ENCODE results near the gene PDGFRB. TPM values are rescaled to one million over a fixed set of nuclear protein-coding genes. Genes with fewer than 3 reads are reported as not detected.

Gene PDGFRB
- total RNA-seq, 1 experiment from 2014 or later, result 0.66 TPM

- no peaks in the 10 kb centered on the region for H3K9me3 ChIP-seq (ENCODE audit: low read length)
- DNase-seq, result no peak
- peaks cover 16% of the 10 kb centered on the region for H3K4me1 ChIP-seq (ENCODE audit: insufficient read depth, low read length)
- no peak overlapping the region for H3K9ac ChIP-seq (ENCODE audit: low read length)
- no peak for TF ChIP-seq EZH2phosphoT487 (IDR thresholded peaks at IDR 0.05; ENCODE audit: borderline replicate concordance, low read length)
- TF ChIP-seq EZH2 (IDR thresholded peaks at IDR 0.05; ENCODE audit: low read length, unreplicated experiment), result no peak
- TF ChIP-seq CTCF (conservative IDR thresholded peaks at IDR 0.05; ENCODE audit: low read depth, low read length), result no peak
- CTCF ChIA-PET, result interaction anchor here (1.0 kb wide), 1 partner anchor 281 kb away, joined by 3 read pairs; no protein-coding TSS in a partner anchor
- no peaks in the 10 kb centered on the region for H3K9me2 ChIP-seq (replicated peaks; ENCODE audit: low read length)
- H2AFZ ChIP-seq (ENCODE audit: low read length), result no peak overlapping the region
- H3K27me3 ChIP-seq (ENCODE audit: low read length), result no peaks in the 10 kb centered on the region
- intact Hi-C loops (cut with micrococcal nuclease), result no loop called here
- no peak overlapping the region for H3K27ac ChIP-seq (ENCODE audit: low read length)
- no peak for ATAC-seq
- no peak overlapping the region for H3K4me2 ChIP-seq (ENCODE audit: low read length)
- no peaks in the 10 kb centered on the region for H3F3A ChIP-seq (ENCODE audit: low read length, unreplicated experiment)
- H3K36me3 ChIP-seq (ENCODE audit: low read depth, low read length), result no peaks in the 10 kb centered on the region
- H3K4me3 ChIP-seq (ENCODE audit: low read length), result no peak overlapping the region
- BruUV-seq (replicated peaks), result no TSS peak
- POLR2A ChIA-PET (ENCODE audit: unreplicated experiment), result no interaction called here
- no peaks in the 10 kb centered on the region for H3K79me2 ChIP-seq (ENCODE audit: low read length)
- no peaks in the 10 kb centered on the region for H4K20me1 ChIP-seq (ENCODE audit: low read length)
These were observed 40.8 kb downstream of the PDGFRB start for GRCh38 chr5:150114773-150115408.

- no peak for ATAC-seq
- TF ChIP-seq CTCF (conservative IDR thresholded peaks at IDR 0.05; ENCODE audit: low read depth, low read length) (no peak), EZH2 (IDR thresholded peaks at IDR 0.05; ENCODE audit: low read length, unreplicated experiment) (no peak), EZH2phosphoT487 (IDR thresholded peaks at IDR 0.05; ENCODE audit: borderline replicate concordance, low read length) (no peak)
- ChIA-PET CTCF (no interaction called here), POLR2A (ENCODE audit: unreplicated experiment) (interaction anchor here (0.6 kb wide), 1 partner anchor 10 kb away, joined by 3 read pairs; no protein-coding TSS in a partner anchor)
- Histone ChIP-seq H3K79me2 (ENCODE audit: low read length) (no peaks in the 10 kb centered on the region), H3K36me3 (ENCODE audit: low read depth, low read length) (no peaks in the 10 kb centered on the region), H3K4me2 (ENCODE audit: low read length) (no peak overlapping the region), H3K9ac (ENCODE audit: low read length) (no peak overlapping the region), H3F3A (ENCODE audit: low read length, unreplicated experiment) (no peaks in the 10 kb centered on the region), H3K4me3 (ENCODE audit: low read length) (no peak overlapping the region), H4K20me1 (ENCODE audit: low read length) (no peaks in the 10 kb centered on the region), H3K9me3 (ENCODE audit: low read length) (no peaks in the 10 kb centered on the region), H2AFZ (ENCODE audit: low read length) (no peak overlapping the region), H3K27ac (ENCODE audit: low read length) (no peak overlapping the region), H3K4me1 (ENCODE audit: insufficient read depth, low read length) (peaks cover 16% of the 10 kb centered on the region), H3K9me2 (replicated peaks; ENCODE audit: low read length) (no peaks in the 10 kb centered on the region), H3K27me3 (ENCODE audit: low read length) (no peaks in the 10 kb centered on the region)
- no peak for DNase-seq
- BruUV-seq (replicated peaks), result no TSS peak
- intact Hi-C loops (cut with micrococcal nuclease), result no loop called here
These were observed 41.5 kb downstream of the PDGFRB start for GRCh38 chr5:150114102-150114641.
